ENCODE measurements around the gene OR5T3. TPM values are rescaled to one million over a fixed set of nuclear protein-coding genes. Genes with fewer than 3 reads are reported as not detected.
"Not testable (repeated sequence)": the region's sequence is repeated elsewhere in the genome, so short reads cannot be mapped to it uniquely, and the experiment has no call there.

Gene OR5T3
- total RNA-seq (ENCODE audit: low replicate concordance), result not detected in 2 replicates

DNA sequence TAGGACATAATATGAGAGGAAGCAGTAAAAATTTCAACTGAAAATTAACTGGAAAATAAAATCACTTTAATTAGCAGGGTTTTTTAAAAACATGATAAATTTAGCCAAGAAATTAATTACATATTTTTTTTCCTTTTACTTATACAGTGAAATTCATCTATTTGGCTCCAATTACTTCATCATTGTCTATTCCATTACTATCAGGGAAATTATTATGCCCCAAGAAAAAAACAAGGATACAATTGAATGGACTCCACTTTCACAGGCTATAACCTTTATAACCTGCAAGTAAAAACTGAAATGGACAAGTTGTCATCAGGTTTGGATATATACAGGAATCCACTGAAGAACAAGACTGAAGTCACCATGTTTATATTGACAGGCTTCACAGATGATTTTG is at the start of gene OR5T3:
TSS of gene OR5T3 (plus strand) at position 301 of the 400 bp plus-strand sequence. CDS start at position 301, 0 bp downstream.
- no peak for DNase-seq (ENCODE audit: low read depth)
- H3K4me3 ChIP-seq (ENCODE audit: low read depth, low read length), result no peak within 1 kb of the TSS
- TF ChIP-seq, protein P1, sequence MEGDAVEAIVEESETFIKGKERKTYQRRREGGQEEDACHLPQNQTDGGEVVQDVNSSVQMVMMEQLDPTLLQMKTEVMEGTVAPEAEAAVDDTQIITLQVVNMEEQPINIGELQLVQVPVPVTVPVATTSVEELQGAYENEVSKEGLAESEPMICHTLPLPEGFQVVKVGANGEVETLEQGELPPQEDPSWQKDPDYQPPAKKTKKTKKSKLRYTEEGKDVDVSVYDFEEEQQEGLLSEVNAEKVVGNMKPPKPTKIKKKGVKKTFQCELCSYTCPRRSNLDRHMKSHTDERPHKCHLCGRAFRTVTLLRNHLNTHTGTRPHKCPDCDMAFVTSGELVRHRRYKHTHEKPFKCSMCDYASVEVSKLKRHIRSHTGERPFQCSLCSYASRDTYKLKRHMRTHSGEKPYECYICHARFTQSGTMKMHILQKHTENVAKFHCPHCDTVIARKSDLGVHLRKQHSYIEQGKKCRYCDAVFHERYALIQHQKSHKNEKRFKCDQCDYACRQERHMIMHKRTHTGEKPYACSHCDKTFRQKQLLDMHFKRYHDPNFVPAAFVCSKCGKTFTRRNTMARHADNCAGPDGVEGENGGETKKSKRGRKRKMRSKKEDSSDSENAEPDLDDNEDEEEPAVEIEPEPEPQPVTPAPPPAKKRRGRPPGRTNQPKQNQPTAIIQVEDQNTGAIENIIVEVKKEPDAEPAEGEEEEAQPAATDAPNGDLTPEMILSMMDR (IDR thresholded peaks at IDR 0.05; ENCODE audit: insufficient read depth, low read length), result no peak

DNA sequence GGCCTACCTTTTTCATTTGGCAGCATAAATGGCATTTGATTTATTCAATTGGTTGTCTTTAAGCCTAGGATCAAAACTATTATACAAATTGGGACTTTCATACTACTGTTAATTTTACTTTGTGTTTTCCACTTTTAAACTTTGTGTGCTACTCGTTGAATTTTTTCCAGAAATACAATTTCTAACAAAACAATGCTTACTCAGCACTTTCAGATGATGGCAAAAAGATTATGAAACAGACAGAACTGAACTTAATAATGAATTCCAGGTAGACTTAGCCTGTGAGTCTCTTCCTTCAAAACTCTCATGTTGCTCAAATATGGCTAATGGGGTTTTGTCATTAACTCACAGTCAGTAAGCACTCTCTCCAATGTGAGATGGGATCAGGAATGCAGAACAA is 44.3 kb upstream of the OR5T3 start:
- TF ChIP-seq, protein P1 (IDR thresholded peaks at IDR 0.05; ENCODE audit: insufficient read depth, low read length), result no peak
- H3K4me3 ChIP-seq (ENCODE audit: low read depth, low read length), result no peak overlapping the region
- DNase-seq (ENCODE audit: low read depth), result no peak

DNA sequence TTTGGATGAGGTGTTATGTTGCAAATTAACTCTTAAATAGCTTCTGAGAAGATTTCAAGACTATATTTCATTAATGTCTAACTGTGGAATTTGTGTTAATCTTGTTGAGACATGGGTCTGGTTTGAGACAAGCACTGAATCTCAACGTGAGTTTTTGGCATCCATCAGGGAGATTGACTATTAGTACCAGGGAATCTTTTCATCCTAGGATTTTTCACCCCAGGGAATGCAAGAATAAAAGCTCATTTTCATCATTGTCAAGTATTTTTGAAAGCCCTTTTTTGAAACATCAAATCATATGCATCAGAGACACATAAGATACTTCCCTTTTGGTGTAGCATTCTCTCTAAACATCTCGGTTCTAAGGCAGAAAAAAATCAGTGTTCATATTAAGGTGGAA is 37.5 kb upstream of the OR5T3 start:
- no peak for DNase-seq (ENCODE audit: low read depth)
- TF ChIP-seq, protein P1 (IDR thresholded peaks at IDR 0.05; ENCODE audit: insufficient read depth, low read length), result no peak
- H3K4me3 ChIP-seq (ENCODE audit: low read depth, low read length), result no peak overlapping the region

DNA sequence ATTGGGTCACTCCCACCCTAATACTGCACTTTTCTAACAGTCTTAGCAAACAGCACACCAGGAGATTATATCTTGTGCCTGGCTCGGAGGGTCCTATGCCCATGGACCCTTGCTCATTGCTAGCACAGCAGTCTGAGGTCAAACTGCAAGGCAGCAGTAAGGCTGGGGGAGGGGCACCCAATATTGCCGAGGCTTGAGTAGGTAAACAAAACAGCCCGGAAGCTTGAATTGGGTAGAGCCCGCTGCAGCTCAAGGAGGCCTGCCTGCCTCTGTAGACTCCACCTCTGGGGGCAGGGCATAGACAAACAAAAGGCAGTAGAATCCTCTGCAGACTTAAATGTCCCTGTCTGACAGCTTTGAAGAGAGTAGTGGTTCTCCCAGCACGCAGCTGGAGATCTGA is 32.3 kb upstream of the OR5T3 start:
- not testable (repeated sequence) for DNase-seq (ENCODE audit: low read depth); H3K4me3 ChIP-seq (ENCODE audit: low read depth, low read length)

DNA sequence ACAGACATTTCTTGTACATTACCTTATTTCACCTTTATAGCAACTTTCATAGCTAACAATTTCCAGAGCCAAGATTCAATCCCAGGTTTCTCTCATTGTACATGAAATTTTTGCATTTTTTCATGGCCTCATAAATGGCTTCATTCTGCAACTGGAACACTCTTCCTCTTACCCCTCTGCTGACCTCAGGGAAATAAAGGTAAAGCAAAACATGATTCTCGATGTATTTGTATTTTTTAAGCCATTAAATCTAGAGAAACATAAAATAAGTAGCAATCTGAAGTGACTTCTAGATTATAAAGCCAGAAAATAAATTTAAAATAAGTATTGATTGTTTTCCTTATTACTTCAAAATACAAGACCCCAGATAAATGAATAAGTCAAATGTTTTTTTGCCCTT is 17.9 kb upstream of the OR5T3 start, which contains the start of gene OR5T2:
TSS of gene OR5T2 (minus strand) at position 101 of the 400 bp plus-strand sequence. CDS start 1,193 bp downstream, outside the sequence.
- no peak for DNase-seq (ENCODE audit: low read depth)
- TF ChIP-seq, protein P1 (IDR thresholded peaks at IDR 0.05; ENCODE audit: insufficient read depth, low read length), result no peak
- no peak within 1 kb of the TSS for H3K4me3 ChIP-seq (ENCODE audit: low read depth, low read length)

DNA sequence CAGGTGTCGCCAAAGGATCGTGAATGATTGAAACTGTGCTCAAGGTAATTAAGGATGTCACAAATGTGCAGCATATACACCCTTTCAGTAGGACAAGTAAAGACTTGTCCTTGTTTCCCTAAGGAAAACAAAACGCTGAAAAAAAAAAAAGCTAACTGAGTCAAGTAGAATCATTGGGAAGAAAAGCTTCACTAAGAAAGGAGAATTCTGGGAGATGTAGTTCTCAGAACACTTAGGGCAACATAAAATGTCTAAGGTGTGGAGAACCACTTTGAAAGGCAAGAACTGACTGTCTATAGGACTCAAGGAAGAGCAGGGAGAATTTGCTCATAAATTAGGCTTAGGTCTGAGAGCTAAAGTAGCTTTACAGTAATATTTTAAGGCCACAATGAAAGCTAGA is 19.0 kb downstream of the OR5T3 start:
- DNase-seq (ENCODE audit: low read depth), result no peak
- TF ChIP-seq, protein P1 (IDR thresholded peaks at IDR 0.05; ENCODE audit: insufficient read depth, low read length), result no peak
- no peak overlapping the region for H3K4me3 ChIP-seq (ENCODE audit: low read depth, low read length)

DNA sequence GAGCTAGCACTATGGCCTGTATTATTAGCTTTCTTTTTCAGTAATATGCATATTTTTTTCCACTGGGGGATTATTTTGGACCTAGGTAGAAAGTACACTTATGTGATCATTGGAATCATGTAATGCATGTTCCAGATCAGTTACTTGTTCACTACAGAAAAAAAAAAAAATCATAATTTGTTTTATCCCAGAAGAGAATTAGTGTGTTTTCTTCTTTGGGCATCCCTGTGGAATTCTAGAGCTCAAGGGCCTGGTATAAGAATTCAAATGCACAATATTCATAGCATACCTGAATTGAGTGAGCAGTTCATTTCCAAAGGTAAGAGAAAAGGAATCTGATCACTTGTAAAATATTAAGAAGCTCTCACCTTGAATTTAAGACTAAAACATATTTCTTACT is 21.8 kb downstream of the OR5T3 start, which contains the start of gene OR5T1:
TSS of gene OR5T1 (plus strand) at position 301 of the 400 bp plus-strand sequence. CDS start 1,485 bp downstream, outside the sequence.
- no peak within 1 kb of the TSS for H3K4me3 ChIP-seq (ENCODE audit: low read depth, low read length)
- TF ChIP-seq, protein P1 (IDR thresholded peaks at IDR 0.05; ENCODE audit: insufficient read depth, low read length), result no peak
- no peak for DNase-seq (ENCODE audit: low read depth)

All from fibroblast of the aortic adventitia (primary cell).